Measurements from ENCODE around the gene IQCH. TPM values are rescaled to one million over a fixed set of nuclear protein-coding genes. Genes with fewer than 3 reads are reported as not detected.

Gene IQCH
- total RNA-seq, 1 experiment from 2014 or later: 1.1 TPM

- Mint-ChIP-seq H3K27ac (no peak overlapping the region), H3K4me3 (no peak overlapping the region), H3K4me1 (peaks cover 4 to 6% of the 10 kb centered on the region in 2 experiments; a peak in 1 of 4 replicates), H3K9me3 (peaks cover 17% of the 10 kb centered on the region in 2 experiments), H3K27me3 (ENCODE audit: low read depth) (peaks cover 6% of the 10 kb centered on the region; the same call in 1 of the 2 replicates), H3K36me3 (ENCODE audit: insufficient read depth in 1 of 3, low read depth in 3 of 3) (peaks cover 4 to 16% (median 11%) of the 10 kb centered on the region in 3 experiments; a peak in 5 of 7 replicates)
- Histone ChIP-seq H3K79me1 (ENCODE audit: insufficient read depth, low read depth, low read length, poor library complexity, severe bottlenecking) (no peaks in the 10 kb centered on the region), H2BK15ac (ENCODE audit: low read depth, low read length) (no peak overlapping the region), H2BK120ac (ENCODE audit: low read depth, low read length, poor library complexity, severe bottlenecking) (no peak overlapping the region), H3K4me2 (ENCODE audit: insufficient read depth, insufficient read length, low read length) (no peak overlapping the region), H3K23ac (ENCODE audit: insufficient read length, low read depth, low read length) (no peak overlapping the region), H4K8ac (replicated peaks; ENCODE audit: insufficient read length, low read depth, low read length) (no peak overlapping the region), H2AK5ac (ENCODE audit: insufficient read length, low read length) (no peak overlapping the region), H4K5ac (ENCODE audit: insufficient read length, low read depth, low read length) (no peak overlapping the region), H2BK12ac (ENCODE audit: insufficient read length, low read depth, low read length) (no peak overlapping the region), H3K9me3 (ENCODE audit: control insufficient read depth, low read depth, low read length) (no peaks in the 10 kb centered on the region), H3K4me1 (ENCODE audit: insufficient read depth, low read length) (no peaks in the 10 kb centered on the region), H4K20me1 (ENCODE audit: control insufficient read depth, insufficient read depth, insufficient read length) (no peaks in the 10 kb centered on the region), H3K56ac (ENCODE audit: insufficient read length, low read depth, low read length) (no peak overlapping the region), H3K27ac (ENCODE audit: insufficient read length, low read depth, low read length) (no peak overlapping the region), H3K18ac (ENCODE audit: insufficient read length, low read depth, low read length) (no peak overlapping the region), H2BK20ac (ENCODE audit: low read depth, low read length, poor library complexity, severe bottlenecking) (no peak overlapping the region), H2AFZ (ENCODE audit: low read length) (no peak overlapping the region), H3T11ph (ENCODE audit: low read length) (no peak overlapping the region), H3K9ac (ENCODE audit: extremely low read depth, insufficient read length, low read length) (no peak overlapping the region), H4K91ac (ENCODE audit: insufficient read length, low read depth, low read length) (no peak overlapping the region), H3K23me2 (ENCODE audit: insufficient read length, low read depth, low read length, poor library complexity, severe bottlenecking) (no peaks in the 10 kb centered on the region), H2BK5ac (ENCODE audit: insufficient read length, low read length) (no peak overlapping the region), H3K27me3 (ENCODE audit: insufficient read depth, low read length) (no peaks in the 10 kb centered on the region), H3K14ac (ENCODE audit: insufficient read depth, low read length) (no peak overlapping the region), H3K79me2 (ENCODE audit: insufficient read depth, low read length) (no peaks in the 10 kb centered on the region), H3K4ac (ENCODE audit: low read depth, low read length) (no peak overlapping the region)
- no CpG with 5 or more reads among the region's 5 CpGs for WGBS (ENCODE audit: extremely low coverage, insufficient read length, low lambda C conversion rate)
- TF ChIP-seq CTCF (conservative IDR thresholded peaks at IDR 0.05): no peak
- DNase-seq: no peak
These were observed 203.9 kb downstream of the IQCH start for GRCh38 chr15:67458331-67459029.

Data from H9 (cell line).